ENCODE measurements around the gene TMEFF2.

Gene TMEFF2

GRCh38 chr2:192194866-192195547, at the start of gene TMEFF2:
Gene TMEFF2 (minus strand): TSS chr2:192194933. CDS start chr2:192194524, 409 bp downstream.
- peak; percentile 77 to 99 (median 97) for DNase-seq

GRCh38 chr2:192243488-192243887, 48.8 kb upstream of the TMEFF2 start:
- DNase-seq: peak in 1 of 58 donors; percentile 9

GRCh38 chr2:192236136-192236535, 41.4 kb upstream of the TMEFF2 start:
- DNase-seq: no peak

GRCh38 chr2:192230889-192231453, 36.2 kb upstream of the TMEFF2 start:
- no peak for DNase-seq

GRCh38 chr2:192228685-192229084, 34.0 kb upstream of the TMEFF2 start:
- no peak for DNase-seq

GRCh38 chr2:192218970-192219369, 24.2 kb upstream of the TMEFF2 start:
- DNase-seq: no peak

- DNase-seq: no peak
These were observed 23.6 kb upstream of the TMEFF2 start for GRCh38 chr2:192218377-192218776.

GRCh38 chr2:192216336-192216735, 21.6 kb upstream of the TMEFF2 start:
- peak in 2 of 58 donors; percentile 20 to 66 for DNase-seq

GRCh38 chr2:192215096-192215877, 20.6 kb upstream of the TMEFF2 start:
- no peak for DNase-seq

GRCh38 chr2:192208848-192209247, 14.1 kb upstream of the TMEFF2 start:
- DNase-seq: no peak

GRCh38 chr2:192206399-192206798, 11.7 kb upstream of the TMEFF2 start:
- DNase-seq: no peak

GRCh38 chr2:192203876-192204275, 9.1 kb upstream of the TMEFF2 start:
- DNase-seq: no peak

- no peak for DNase-seq
These were observed 7.6 kb upstream of the TMEFF2 start for GRCh38 chr2:192202373-192202772.

- no peak for DNase-seq
These were observed 6.4 kb upstream of the TMEFF2 start for GRCh38 chr2:192201116-192201515.

GRCh38 chr2:192197357-192197756, 2.6 kb upstream of the TMEFF2 start:
- DNase-seq: peak in 11 of 58 donors; percentile 22 to 77 (median 45)

GRCh38 chr2:192196421-192197194, 1.9 kb upstream of the TMEFF2 start:
- DNase-seq: peak in 11 of 58 donors; percentile 8 to 67 (median 29)

GRCh38 chr2:192195548-192196418, 1.1 kb upstream of the TMEFF2 start:
- DNase-seq: peak in 33 of 58 donors; percentile 13 to 87 (median 62)

GRCh38 chr2:192194265-192194865, 368 bp downstream of the TMEFF2 start:
- peak in 23 of 58 donors; percentile 41 to 71 (median 57) for DNase-seq

GRCh38 chr2:192190474-192190873, 4.3 kb downstream of the TMEFF2 start:
- DNase-seq: no peak

GRCh38 chr2:192186806-192187205, 7.9 kb downstream of the TMEFF2 start:
- no peak for DNase-seq
